ENCODE data around the gene SREBF1.

The SREBF1 gene

GRCh38 chr17:17804007-17804406 lies 32.8 kb downstream of the SREBF1 start:
- H3K4me3 ChIP-seq (ENCODE audit: low read length) = no peak overlapping the region
- DNase-seq (ENCODE audit: low read depth, low spot score) = no peak

- no peak overlapping the region for H3K4me3 ChIP-seq (ENCODE audit: low read length)
- DNase-seq (ENCODE audit: low read depth, low spot score) = no peak
Observed at GRCh38 chr17:17801800-17802481, 34.8 kb downstream of the SREBF1 start.

GRCh38 chr17:17800504-17801021 lies 36.2 kb downstream of the SREBF1 start:
- no peak for DNase-seq (ENCODE audit: low read depth, low spot score)
- no peak overlapping the region for H3K4me3 ChIP-seq (ENCODE audit: low read length)

GRCh38 chr17:17798573-17799255 lies 38.1 kb downstream of the SREBF1 start:
- no peak for DNase-seq (ENCODE audit: low read depth, low spot score)

GRCh38 chr17:17798010-17798556 lies 38.7 kb downstream of the SREBF1 start:
- no peak for DNase-seq (ENCODE audit: low read depth, low spot score)
- no peak overlapping the region for H3K4me3 ChIP-seq (ENCODE audit: low read length)

More at GRCh38 chr17:17798573-17799255, 38.1 kb downstream of the SREBF1 start:
- no peak overlapping the region for H3K4me3 ChIP-seq (ENCODE audit: low read length)

DNA sequence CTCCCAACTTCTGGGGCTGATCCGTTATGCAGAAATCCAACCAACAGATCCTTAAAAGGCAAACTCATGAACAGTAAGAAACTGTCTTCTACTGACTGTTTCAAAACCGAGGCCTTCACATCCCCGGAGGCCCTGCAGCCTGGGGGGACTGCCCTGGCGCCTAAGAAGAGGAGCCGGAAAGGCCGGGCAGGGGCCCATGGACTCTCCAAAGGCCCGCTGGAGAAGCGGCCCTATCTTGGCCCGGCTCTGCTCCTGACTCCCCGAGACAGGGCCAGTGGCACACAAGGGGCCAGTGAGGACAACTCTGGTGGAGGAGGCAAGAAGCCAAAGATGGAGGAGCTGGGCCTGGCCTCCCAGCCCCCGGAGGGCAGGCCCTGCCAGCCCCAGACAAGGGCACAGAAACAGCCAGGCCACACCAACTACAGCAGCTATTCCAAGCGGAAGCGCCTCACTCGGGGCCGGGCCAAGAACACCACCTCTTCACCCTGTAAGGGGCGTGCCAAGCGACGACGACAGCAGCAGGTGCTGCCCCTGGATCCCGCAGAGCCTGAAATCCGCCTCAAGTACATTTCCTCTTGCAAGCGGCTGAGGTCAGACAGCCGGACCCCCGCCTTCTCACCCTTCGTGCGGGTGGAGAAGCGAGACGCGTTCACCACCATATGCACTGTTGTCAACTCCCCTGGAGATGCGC lies 39.5 kb downstream of the SREBF1 start:
- DNase-seq (ENCODE audit: low read depth, low spot score) = no peak
- H3K4me3 ChIP-seq (ENCODE audit: low read length) = no peak overlapping the region

DNA sequence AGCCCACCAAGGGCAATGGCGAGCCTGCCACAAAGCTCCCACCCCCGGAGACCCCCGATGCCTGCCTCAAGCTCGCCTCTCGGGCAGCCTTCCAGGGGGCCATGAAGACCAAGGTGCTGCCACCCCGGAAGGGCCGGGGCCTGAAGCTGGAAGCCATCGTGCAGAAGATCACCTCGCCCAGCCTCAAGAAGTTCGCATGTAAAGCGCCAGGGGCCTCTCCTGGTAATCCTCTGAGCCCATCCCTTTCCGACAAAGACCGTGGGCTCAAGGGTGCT lies 40.1 kb downstream of the SREBF1 start:
- DNase-seq (ENCODE audit: low read depth, low spot score) = no peak
- no peak overlapping the region for H3K4me3 ChIP-seq (ENCODE audit: low read length)

- H3K4me3 ChIP-seq (ENCODE audit: low read length) = no peak overlapping the region
- DNase-seq (ENCODE audit: low read depth, low spot score) = no peak
Observed at GRCh38 chr17:17795946-17796786, 40.6 kb downstream of the SREBF1 start.

- no peak overlapping the region for H3K4me3 ChIP-seq (ENCODE audit: low read length)
- DNase-seq (ENCODE audit: low read depth, low spot score) = no peak
Observed at GRCh38 chr17:17795296-17795695, 41.5 kb downstream of the SREBF1 start.

GRCh38 chr17:17794382-17794781 lies 42.4 kb downstream of the SREBF1 start:
- no peak overlapping the region for H3K4me3 ChIP-seq (ENCODE audit: low read length)
- DNase-seq (ENCODE audit: low read depth, low spot score) = no peak

- DNase-seq (ENCODE audit: low read depth, low spot score) = no peak
Observed at GRCh38 chr17:17793378-17794214, 43.2 kb downstream of the SREBF1 start.

GRCh38 chr17:17792551-17793377 lies 44.0 kb downstream of the SREBF1 start:
- peak; percentile 80 for DNase-seq (ENCODE audit: low read depth, low spot score)
- H3K4me3 ChIP-seq (ENCODE audit: low read length) = no peak overlapping the region

More at GRCh38 chr17:17793378-17794214, 43.2 kb downstream of the SREBF1 start:
- H3K4me3 ChIP-seq (ENCODE audit: low read length) = no peak overlapping the region

DNA sequence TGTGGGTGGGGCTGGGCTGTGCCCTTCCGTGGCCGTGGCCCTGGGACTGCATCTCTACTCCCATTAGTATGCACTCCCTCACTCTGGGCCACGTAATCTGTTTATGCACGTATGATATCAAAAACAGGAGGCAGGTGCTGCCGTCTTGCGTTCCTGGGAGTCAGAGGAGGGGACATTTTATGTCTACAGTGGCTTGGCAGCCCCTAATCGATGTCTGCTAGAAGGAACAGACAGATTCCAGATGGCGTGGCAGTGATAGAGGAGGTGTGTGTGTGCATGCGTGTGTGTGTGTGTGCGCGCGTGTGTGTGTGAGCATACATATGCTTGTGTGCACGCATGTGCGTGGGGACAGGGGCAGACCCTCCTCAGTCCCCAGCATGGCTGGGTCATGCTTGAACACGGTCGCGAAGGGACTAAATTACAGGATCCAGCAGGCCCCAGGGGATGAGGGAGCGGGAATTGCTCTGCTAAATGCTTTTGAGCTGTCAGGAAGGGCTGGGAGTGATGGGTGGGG lies 44.7 kb downstream of the SREBF1 start:
- DNase-seq (ENCODE audit: low read depth, low spot score) = no peak
- H3K4me3 ChIP-seq (ENCODE audit: low read length) = no peak overlapping the region

- no peak overlapping the region for H3K4me3 ChIP-seq (ENCODE audit: low read length)
- DNase-seq (ENCODE audit: low read depth, low spot score) = no peak
Observed at GRCh38 chr17:17790637-17791464, 45.9 kb downstream of the SREBF1 start.

GRCh38 chr17:17789828-17790636 lies 46.8 kb downstream of the SREBF1 start:
- no peak overlapping the region for H3K4me3 ChIP-seq (ENCODE audit: low read length)
- DNase-seq (ENCODE audit: low read depth, low spot score) = no peak

GRCh38 chr17:17789410-17789809 lies 47.4 kb downstream of the SREBF1 start:
- no peak for DNase-seq (ENCODE audit: low read depth, low spot score)
- H3K4me3 ChIP-seq (ENCODE audit: low read length) = no peak overlapping the region

All from Jurkat, Clone E6-1 (cell line).